ENCODE measurements around the gene SLA2.

DNA sequence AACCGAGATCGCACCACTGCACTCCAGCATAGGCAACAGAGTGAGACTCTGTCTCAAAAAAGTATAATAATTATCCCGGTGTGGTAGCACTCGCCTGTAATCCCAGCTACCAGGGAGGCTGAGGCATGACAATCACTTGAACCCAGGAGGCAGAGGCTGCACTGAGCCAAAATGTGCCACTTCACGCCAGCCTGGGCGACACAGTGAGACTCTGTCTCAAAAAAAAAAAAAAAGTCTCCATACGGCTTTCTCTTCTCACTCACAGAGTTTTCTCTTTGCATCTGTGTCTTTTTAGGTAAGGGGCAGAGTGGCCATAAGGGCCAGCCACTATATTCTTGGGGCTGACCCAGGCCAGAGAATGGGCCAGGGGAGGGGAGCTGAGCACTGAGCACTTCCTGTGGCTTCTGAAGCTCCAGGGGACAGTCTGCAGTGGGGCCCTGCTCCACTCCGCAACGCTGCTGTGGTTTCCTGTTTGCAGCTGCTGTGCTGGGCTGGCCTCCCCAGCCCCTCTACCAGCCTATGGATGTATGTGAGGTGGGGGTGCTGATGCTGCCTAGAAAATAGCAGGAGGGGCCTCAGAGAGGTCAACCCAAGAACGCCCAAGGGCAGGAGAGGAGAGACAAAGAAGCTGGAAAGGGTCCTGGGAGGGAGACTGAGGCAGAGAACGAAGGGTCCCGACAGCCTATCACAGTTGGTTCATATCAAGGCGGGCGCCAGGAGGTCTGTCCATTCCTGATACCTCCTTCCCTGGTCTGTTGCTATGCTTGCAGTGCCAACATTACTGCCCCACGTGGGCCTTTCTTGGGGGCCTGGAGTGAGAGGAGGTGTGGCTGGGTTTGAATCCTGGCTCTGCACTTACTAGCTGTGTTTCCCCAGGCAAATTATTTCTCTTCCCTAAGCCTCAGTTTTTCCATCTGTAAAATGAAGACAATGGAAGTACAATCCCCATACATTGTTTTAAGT is 16.0 kb downstream of the SLA2 start:
- TF ChIP-seq GATA3 (IDR thresholded peaks at IDR 0.05; ENCODE audit: low read depth, low read length): no peak
- TF ChIP-seq GATA2 (IDR thresholded peaks at IDR 0.05; ENCODE audit: low read depth, low read length): no peak

Measured in SH-SY5Y (cell line).